HepG2 (cell line): ENCODE measurements around the gene ATP5F1E. TPM values are rescaled to one million over a fixed set of nuclear protein-coding genes. Genes with fewer than 3 reads are reported as not detected.
A peak's percentile ranks its signal among the peaks of the same experiment; 100 is the strongest.

ENCODE experiments used
- ATAC-seq: fragments of 200-7000 bp; cut with Tn5 transposase; 3 replicates; pipeline ENCODE4 v1.9.1; 2020; ENCODE audit warnings: mild to moderate bottlenecking, moderate library complexity
- BruUV-seq: library from RNA; stranded (reverse); fragments of 400-500 nt; replicated peaks from 2 replicates; lab custom pipeline; 2021; lab: Mats Ljungman, UMichigan
- CTCF ChIA-PET: fragments of 300-600 bp; formaldehyde crosslinking; extraction: SDS; loops from one replicate; lab custom pipeline; 2021; ENCODE audit warnings: low total read pairs, inconsistent platforms, low intra/inter-chr PET ratio; lab: Yijun Ruan, JAX
- POLR2A ChIA-PET: fragments of 350-600 bp; sonication (Branson Sonifier 250); formaldehyde crosslinking; loops from one replicate; lab custom pipeline; 2020; ENCODE audit warnings: antibody characterized with exemption, inconsistent platforms; lab: Yijun Ruan, JAX
- DNase-seq: peaks from one replicate; pipeline ENCODE4 v3.0.0-alpha.2; 2015; ENCODE audit warnings: low spot score
- FAIRE-seq: peaks from 3 replicates; lab custom pipeline; 2011; peaks lifted over from hg19 to GRCh38; lab: Jason Lieb, UNC
- H2AFZ ChIP-seq: one replicate; pipeline ENCODE4 v1.6.1; 2011; ENCODE audit warnings: low read length, inconsistent platforms
- H3K27ac ChIP-seq: fragments of 300-600 bp; 3 replicates; pipeline ENCODE4 v1.8.0; 2011; ENCODE audit warnings: mixed run types, mild to moderate bottlenecking, mixed read lengths, low read length, inconsistent platforms; ENCODE audit not compliant: insufficient read depth; ENCODE audit errors: extremely low read length
- H3K27me3 ChIP-seq, 2 experiments: fragments of 200-600 bp in 1 of 2; 2 replicates in 1 of 2; 3 replicates in 1 of 2; pipeline versions ENCODE4 v1.6.0 to v1.8.0; 2011; ENCODE audit warnings: low read length in 2 of 2, mild to moderate bottlenecking in 2 of 2, moderate library complexity in 2 of 2, inconsistent platforms in 1 of 2; ENCODE audit not compliant: insufficient read depth in 2 of 2, control insufficient read depth in 1 of 2
- H3K36me3 ChIP-seq, 2 experiments: fragments of 200-600 bp in 1 of 2; replicated peaks in 1 of 2; 2 replicates in 1 of 2; 3 replicates in 1 of 2; pipeline versions ENCODE4 v1.5.1 to v1.8.0; 2011; ENCODE audit warnings: low read length in 2 of 2, inconsistent platforms in 1 of 2; ENCODE audit not compliant: insufficient read depth in 2 of 2, control insufficient read depth in 1 of 2
- H3K4me1 ChIP-seq: 2 replicates; pipeline ENCODE4 v1.5.1; 2012; ENCODE audit warnings: low read length, inconsistent platforms; ENCODE audit not compliant: insufficient read depth
- H3K4me2 ChIP-seq: 2 replicates; pipeline ENCODE4 v1.6.0; 2011; ENCODE audit warnings: low read depth, low read length, inconsistent platforms
- H3K4me3 ChIP-seq, 3 experiments: fragments of 200-600 bp in 1 of 3; sonication (generic), shearing (Covaris generic) in 1 of 3; replicated peaks in 1 of 3; 2 replicates each; pipeline ENCODE4 v1.5.1; 2011 to 2016; ENCODE audit warnings: low read length in 3 of 3, inconsistent platforms in 2 of 3, low read depth in 2 of 3, mild to moderate bottlenecking in 2 of 3, control low read depth in 1 of 3, mixed read lengths in 1 of 3; ENCODE audit not compliant: insufficient read depth in 1 of 3
- H3K79me2 ChIP-seq: one replicate; pipeline ENCODE4 v1.6.1; 2011; ENCODE audit warnings: low read length, inconsistent platforms; ENCODE audit not compliant: insufficient read depth
- H3K9ac ChIP-seq: 2 replicates; pipeline ENCODE4 v1.6.0; 2011; ENCODE audit warnings: mild to moderate bottlenecking, low read depth, low read length, inconsistent platforms; ENCODE audit not compliant: insufficient read depth
- H3K9me3 ChIP-seq: 2 replicates; pipeline ENCODE4 v1.5.1; 2012; ENCODE audit warnings: mild to moderate bottlenecking, low read length
- H4K20me1 ChIP-seq: 2 replicates; pipeline ENCODE4 v1.6.0; 2011; ENCODE audit warnings: inconsistent platforms, mild to moderate bottlenecking, low read length, moderate library complexity; ENCODE audit not compliant: insufficient read depth
- AFF4 ChIP-seq: sonication (generic); formaldehyde crosslinking; IDR thresholded peaks from 2 replicates; pipeline ENCODE4 v1.4.0; 2020; ENCODE audit warnings: missing genetic modification reagents
- ATF4 ChIP-seq, 2 experiments: fragments of 450-650 bp in 1 of 2; sonication (generic) in 1 of 2; formaldehyde crosslinking; IDR thresholded peaks; 2 replicates each; pipeline versions ENCODE4 v1.5.0 to v1.8.0; 2020 to 2022; ENCODE audit warnings: mild to moderate bottlenecking in 1 of 2, missing genetic modification reagents in 1 of 2
- ATF6 ChIP-seq: sonication (generic); formaldehyde crosslinking; conservative IDR thresholded peaks from 2 replicates; pipeline ENCODE4 v1.4.0; 2020; ENCODE audit warnings: missing genetic modification reagents
- ETV5 ChIP-seq: IDR thresholded peaks from 2 replicates; pipeline ENCODE4 v1.6.1; 2018; ENCODE audit warnings: missing biosample characterization, missing genetic modification reagents, inconsistent platforms, borderline replicate concordance
- GLMP ChIP-seq: sonication (generic); formaldehyde crosslinking; IDR thresholded peaks from 2 replicates; pipeline ENCODE4 v1.9.0; 2021; ENCODE audit warnings: missing genetic modification reagents, mild to moderate bottlenecking, borderline replicate concordance
- SRSF1 ChIP-seq: fragments of 200-400 bp; formaldehyde crosslinking; optimal IDR thresholded peaks from 2 replicates; pipeline ENCODE3; 2017; ENCODE audit warnings: mild to moderate bottlenecking, low read depth, low read length, moderate library complexity
- SRY ChIP-seq: sonication (generic); formaldehyde crosslinking; IDR thresholded peaks from 2 replicates; pipeline ENCODE4 v1.8.0; 2022; ENCODE audit warnings: mild to moderate bottlenecking, missing genetic modification reagents
- TMF1 ChIP-seq: sonication (generic); formaldehyde crosslinking; IDR thresholded peaks from 2 replicates; pipeline ENCODE4 v1.8.1; 2022; ENCODE audit warnings: low read depth, missing genetic modification reagents
- ZBTB8A ChIP-seq: sonication (generic); formaldehyde crosslinking; IDR thresholded peaks from 2 replicates; pipeline ENCODE4 v1.4.0; 2020; ENCODE audit warnings: mild to moderate bottlenecking, low read depth, missing genetic modification reagents, borderline replicate concordance
- ZFP36 ChIP-seq: fragments of 150-350 bp; IDR thresholded peaks from 2 replicates; pipeline ENCODE4 v1.6.1; 2018; ENCODE audit warnings: borderline replicate concordance, low read length, low read depth; ENCODE audit not compliant: partially characterized antibody
- ZNF276 ChIP-seq: sonication (generic); formaldehyde crosslinking; IDR thresholded peaks from 2 replicates; pipeline ENCODE4 v1.4.0; 2020; ENCODE audit warnings: mild to moderate bottlenecking, low read depth, missing genetic modification reagents
- ZNF354B ChIP-seq: sonication (generic); formaldehyde crosslinking; IDR thresholded peaks from 2 replicates; pipeline ENCODE4 v1.8.0; 2022; ENCODE audit warnings: mild to moderate bottlenecking, missing genetic modification reagents
- ZNF430 ChIP-seq: sonication (generic); formaldehyde crosslinking; IDR thresholded peaks from 2 replicates; pipeline ENCODE4 v1.9.0; 2021; ENCODE audit warnings: mild to moderate bottlenecking, missing genetic modification reagents
- ZNF572 ChIP-seq: sonication (generic); formaldehyde crosslinking; IDR thresholded peaks from 2 replicates; pipeline ENCODE4 v1.5.1; 2020; ENCODE audit warnings: mild to moderate bottlenecking, missing genetic modification reagents
- ZNF780A ChIP-seq: sonication (generic); formaldehyde crosslinking; IDR thresholded peaks from 2 replicates; pipeline ENCODE4 v1.8.0; 2022; ENCODE audit warnings: mild to moderate bottlenecking, missing genetic modification reagents, moderate library complexity
- WGBS: methylation state at CpG from one replicate; pipeline ENCODE4 v1.1.6; 2017; ENCODE audit warnings: low lambda C conversion rate; 5-methylcytosine and 5-hydroxymethylcytosine counted together
- in situ Hi-C: cut with HindIII; loops from 2 replicates; pipeline ENCODE4 v1.10.0; 2017; ENCODE audit warnings: low pct_unique_long_range_greater_than_20kb; ENCODE audit not compliant: extremely low pct_ligation_motif_present
- intact Hi-C: fragments of 100-400 bp; cut with micrococcal nuclease; formaldehyde crosslinking; loops from one replicate; pipeline ENCODE4 v1.10.0; 2022; ENCODE audit not compliant: unreplicated experiment
- polyA plus RNA-seq, 8 experiments: library from polyadenylated mRNA; depleted of rRNA in 3 of 8; stranded (reverse) in 7 of 8; unstranded in 1 of 8; fragments of >200 nt; fragmentation: Illumina TruSeq in 4 of 8; extraction: Trizol in 4 of 8; gene quantifications; 2 replicates each; pipeline versions ENCODE4 v1.2.1 to v1.2.3, GENCODE V29; 2011 to 2016; ENCODE audit warnings: low read depth in 4 of 8, missing spikeins in 1 of 8, mixed read lengths in 1 of 8; ENCODE audit not compliant: insufficient read depth in 1 of 8
- total RNA-seq, 5 experiments: library from RNA; depleted of rRNA; stranded (reverse); fragments of >200 nt; fragmentation: Illumina TruSeq; extraction: Trizol; gene quantifications; 2 replicates each; pipeline ENCODE4 v1.2.3, GENCODE V29; 2016; ENCODE audit warnings: low read depth in 1 of 5

Gene ATP5F1E
- total and polyA plus RNA-seq, 2 of the 13 experiments (the other 11 are each of a cell fraction or from before 2014, with no cell fraction given): 121 to 134 TPM

GRCh38 chr20:59004493-59004762, 27.7 kb downstream of the ATP5F1E start:
- Histone ChIP-seq H3K27me3 (peaks cover 2 to 27% of the 10 kb centered on the region in 2 experiments), H3K9me3 (no peaks in the 10 kb centered on the region), H3K4me3 (peak overlapping the region; percentile 13 to 73 (median 21)), H2AFZ (no peak overlapping the region), H3K79me2 (no peaks in the 10 kb centered on the region), H3K9ac (peak overlapping the region; percentile 31; the same call in 1 of the 2 replicates), H3K4me2 (peak overlapping the region; percentile 90), H4K20me1 (no peaks in the 10 kb centered on the region), H3K36me3 (no peaks in the 10 kb centered on the region), H3K27ac (no peak overlapping the region), H3K4me1 (peaks cover 80% of the 10 kb centered on the region)
- WGBS: 49% methylated on average over 4 of the region's 4 CpGs
- no TSS peak for BruUV-seq
- in situ Hi-C loops (no loop called here), intact Hi-C loops (no loop called here)
- no peak for DNase-seq
- no peak for FAIRE-seq
- ATAC-seq: no peak
- CTCF ChIA-PET: no interaction called here
- POLR2A ChIA-PET: interaction anchor here (1.0 to 2.1 kb wide), 5 partner anchors 9 to 27 kb away, joined by 3 to 9 read pairs (median 5); partner anchors contain the start of genes ATP5F1E and NELFCD
- TF ChIP-seq AFF4 (CRISPR knock-in tag) (no peak), SRSF1 (no peak), TMF1 (CRISPR knock-in tag) (no peak), ETV5 (CRISPR knock-in tag) (no peak), ATF4 (CRISPR knock-in tag; IDR thresholded peaks at IDR 0.05) (no peak), ZNF780A (CRISPR knock-in tag) (no peak), ZFP36 (no peak), ZBTB8A (CRISPR knock-in tag) (no peak), ZNF354B (CRISPR knock-in tag) (0 out of 2 replicates have a peak, but pooled peaks have one; percentile 32), ZNF276 (no peak), ATF6 (CRISPR knock-in tag) (no peak), ZNF572 (CRISPR knock-in tag) (no peak), ZNF430 (no peak), SRY (0 out of 2 replicates have a peak, but pooled peaks have one; percentile 5), GLMP (no peak)
